SK-N-SH (cell line): ENCODE measurements around the gene TNFAIP2. TPM values are rescaled to one million over a fixed set of nuclear protein-coding genes. Genes with fewer than 3 reads are reported as not detected.
A peak's percentile ranks its signal among the peaks of the same experiment; 100 is the strongest.

ENCODE experiments used
- CTCF ChIA-PET: fragments of 300-600, 350-600 bp; formaldehyde crosslinking; extraction: SDS; loops from one replicate; lab custom pipeline; 2021; lab: Yijun Ruan, JAX
- POLR2A ChIA-PET: fragments of 350-600 bp; sonication (Branson Sonifier 250); formaldehyde crosslinking; extraction: SDS; loops from one replicate; lab custom pipeline; 2020; ENCODE audit warnings: antibody characterized with exemption, inconsistent platforms; lab: Yijun Ruan, JAX
- DNase-seq: peaks from one replicate; pipeline ENCODE4 v3.0.0; 2012
- H2AFZ ChIP-seq: fragments of 200-600 bp; sonication (generic); 2 replicates; pipeline ENCODE4 v1.8.1; 2016; ENCODE audit warnings: antibody characterized with exemption, mild to moderate bottlenecking, low read depth
- H3F3A ChIP-seq: fragments of 200-600 bp; sonication (generic); replicated peaks from 2 replicates; pipeline ENCODE3; 2016; ENCODE audit warnings: antibody characterized with exemption, mild to moderate bottlenecking; ENCODE audit not compliant: insufficient read depth
- H3K27ac ChIP-seq, 2 experiments: fragments of 200-500 bp in 1 of 2; fragments of 200-600 bp in 1 of 2; sonication (Bioruptor generic) in 1 of 2; sonication (generic), shearing (Covaris generic) in 1 of 2; 2 replicates each; pipeline versions ENCODE4 v1.5.1 to v1.6.1; 2014 to 2016; ENCODE audit warnings: low read depth in 2 of 2, inconsistent platforms in 1 of 2, low read length in 1 of 2, mild to moderate bottlenecking in 1 of 2, mixed read lengths in 1 of 2
- H3K27me3 ChIP-seq: fragments of 200-600 bp; sonication (generic), shearing (Covaris generic); 2 replicates; pipeline ENCODE4 v1.6.1; 2016; ENCODE audit warnings: mixed run types; ENCODE audit not compliant: insufficient read depth
- H3K36me3 ChIP-seq, 2 experiments: fragments of 200-500 bp in 1 of 2; fragments of 200-600 bp in 1 of 2; sonication (Bioruptor generic) in 1 of 2; sonication (generic) in 1 of 2; replicated peaks in 1 of 2; 2 replicates each; pipeline versions ENCODE3 to v1.5.1; 2014 to 2016; ENCODE audit warnings: low read length in 1 of 2, mild to moderate bottlenecking in 1 of 2; ENCODE audit not compliant: insufficient read depth in 2 of 2, control insufficient read depth in 1 of 2
- H3K4me1 ChIP-seq, 2 experiments: fragments of 200-500 bp in 1 of 2; fragments of 200-600 bp in 1 of 2; sonication (Bioruptor generic) in 1 of 2; sonication (generic), shearing (Covaris generic) in 1 of 2; 2 replicates each; pipeline versions ENCODE4 v1.5.1 to v1.6.1; 2014 to 2016; ENCODE audit warnings: low read depth in 1 of 2, low read length in 1 of 2, mixed run types in 1 of 2; ENCODE audit not compliant: insufficient read depth in 2 of 2, control insufficient read depth in 1 of 2
- H3K4me2 ChIP-seq: fragments of 200-600 bp; sonication (generic), shearing (Covaris generic); 2 replicates; pipeline ENCODE4 v1.6.1; 2017; ENCODE audit warnings: mixed run types
- H3K4me3 ChIP-seq, 2 experiments: fragments of 200-500 bp in 1 of 2; fragments of 200-600 bp in 1 of 2; sonication (Bioruptor generic) in 1 of 2; sonication (generic), shearing (Covaris generic) in 1 of 2; 2 replicates each; pipeline versions ENCODE4 v1.5.1 to v1.8.1; 2014 to 2016; ENCODE audit warnings: low read depth in 2 of 2, inconsistent platforms in 1 of 2, low read length in 1 of 2, mild to moderate bottlenecking in 1 of 2, mixed read lengths in 1 of 2, moderate library complexity in 1 of 2
- H3K79me2 ChIP-seq: fragments of 200-600 bp; sonication (generic); 2 replicates; pipeline ENCODE4 v1.8.1; 2017; ENCODE audit warnings: mild to moderate bottlenecking; ENCODE audit not compliant: insufficient read depth
- H3K9ac ChIP-seq: fragments of 200-600 bp; sonication (generic); 2 replicates; pipeline ENCODE4 v1.6.1; 2017; ENCODE audit warnings: mixed run types
- H3K9me2 ChIP-seq: fragments of 200-600 bp; sonication (generic); 2 replicates; pipeline ENCODE4 v1.6.1; 2017; ENCODE audit warnings: mixed run types
- H3K9me3 ChIP-seq: fragments of 200-600 bp; sonication (generic); 2 replicates; pipeline ENCODE4 v1.6.1; 2017; ENCODE audit warnings: mixed run types, mild to moderate bottlenecking, moderate library complexity
- H4K20me1 ChIP-seq: fragments of 200-600 bp; sonication (generic); 2 replicates; pipeline ENCODE4 v1.6.1; 2017; ENCODE audit warnings: mild to moderate bottlenecking, mixed run types; ENCODE audit not compliant: insufficient read depth
- CHD2 ChIP-seq: fragments of 150-350 bp; IDR thresholded peaks from 2 replicates; pipeline ENCODE4 v1.6.1; 2018; ENCODE audit warnings: low read length; ENCODE audit not compliant: partially characterized antibody
- ELF1 ChIP-seq: IDR thresholded peaks from 2 replicates; pipeline ENCODE4 v1.4.0; 2012
- EP300 ChIP-seq, 2 experiments: IDR thresholded peaks; 2 replicates each; pipeline versions ENCODE4 v1.4.0 to v1.6.1; 2012; ENCODE audit warnings: borderline replicate concordance in 1 of 2, low read depth in 1 of 2, low read length in 1 of 2
- EZH2phosphoT487 ChIP-seq: fragments of 200-600 bp; sonication (generic); IDR thresholded peaks from 2 replicates; pipeline ENCODE4 v1.6.1; 2017; ENCODE audit warnings: low read depth, mixed run types, mild to moderate bottlenecking, antibody characterized with exemption, moderate library complexity, borderline replicate concordance
- GATA2 ChIP-seq: sonication (generic); formaldehyde crosslinking; IDR thresholded peaks from 2 replicates; pipeline ENCODE4 v1.5.0; 2020; ENCODE audit warnings: mild to moderate bottlenecking, missing genetic modification reagents
- IRF3 ChIP-seq: fragments of 150-350 bp; IDR thresholded peaks from 2 replicates; pipeline ENCODE4 v1.6.1; 2016; ENCODE audit warnings: mild to moderate bottlenecking, low read depth, low read length
- MAX ChIP-seq: IDR thresholded peaks from 2 replicates; pipeline ENCODE4 v1.4.0; 2012; ENCODE audit warnings: low read depth
- POLR2AphosphoS5 ChIP-seq: IDR thresholded peaks from 2 replicates; pipeline ENCODE4 v1.6.1; 2012; ENCODE audit warnings: low read depth, low read length
- REST ChIP-seq: IDR thresholded peaks from 2 replicates; pipeline ENCODE4 v1.6.1; 2012; ENCODE audit warnings: mild to moderate bottlenecking, low read depth, low read length, moderate library complexity
- SIN3A ChIP-seq: IDR thresholded peaks from 2 replicates; pipeline ENCODE4 v1.6.1; 2012; ENCODE audit warnings: low read depth, mild to moderate bottlenecking, low read length, moderate library complexity, borderline replicate concordance
- TCF12 ChIP-seq: IDR thresholded peaks from 2 replicates; pipeline ENCODE4 v1.4.0; 2012
- WGBS: methylation state at CpG from one replicate; pipeline ENCODE4 v1.1.6; 2017; ENCODE audit warnings: low lambda C conversion rate; 5-methylcytosine and 5-hydroxymethylcytosine counted together
- polyA plus RNA-seq, 3 experiments: library from polyadenylated mRNA; depleted of rRNA; stranded (reverse); fragments of >200 nt; gene quantifications; 2 replicates each; pipeline ENCODE4 v1.2.3, GENCODE V29; 2012

Gene TNFAIP2
- polyA plus RNA-seq, 1 of the 3 experiments (the other 2 are of a cell fraction), result 16.0 TPM

- peaks cover 7% of the 10 kb centered on the region for H3F3A ChIP-seq
- DNase-seq, result no peak
- no peak overlapping the region; a peak in 1 of 4 replicates for H3K27ac ChIP-seq
- no peaks in the 10 kb centered on the region for H3K9me3 ChIP-seq
- no peaks in the 10 kb centered on the region for H3K79me2 ChIP-seq
- H3K36me3 ChIP-seq, result no peaks in the 10 kb centered on the region
- H2AFZ ChIP-seq, result no peak overlapping the region
- 79% methylated on average over 4 of the region's 11 CpGs for WGBS
- ChIA-PET CTCF (interaction anchor here (0.6 to 1.6 kb wide), 2 partner anchors 8 to 11 kb away, joined by 3 to 19 read pairs; partner anchors contain the start of gene TNFAIP2), POLR2A (no interaction called here)
- H4K20me1 ChIP-seq, result no peaks in the 10 kb centered on the region
- H3K4me1 ChIP-seq, result peaks cover 24 to 28% of the 10 kb centered on the region in 2 experiments; a peak in 3 of 4 replicates
- H3K27me3 ChIP-seq, result no peaks in the 10 kb centered on the region
- H3K4me2 ChIP-seq, result no peak overlapping the region
- TF ChIP-seq GATA2 (CRISPR knock-in tag) (no peak), CHD2 (peak; percentile 31)
- TF ChIP-seq, all 33 proteins: peak for 1
- H3K9ac ChIP-seq, result no peak overlapping the region
- H3K4me3 ChIP-seq, result no peak overlapping the region
- no peaks in the 10 kb centered on the region for H3K9me2 ChIP-seq
These were observed 10.6 kb upstream of the TNFAIP2 start for GRCh38 chr14:103112400-103113243.

- H3K4me2 ChIP-seq, result no peak overlapping the region
- H3K4me3 ChIP-seq, result no peak overlapping the region
- no peak overlapping the region for H3K27ac ChIP-seq
- 85% methylated on average over 5 of the region's 5 CpGs for WGBS
- H3K9me3 ChIP-seq, result no peaks in the 10 kb centered on the region
- ChIA-PET CTCF (interaction anchor here (0.6 to 1.6 kb wide), 2 partner anchors 9 to 10 kb away, joined by 3 to 19 read pairs; partner anchors contain the start of gene TNFAIP2), POLR2A (no interaction called here)
- DNase-seq, result no peak
- H2AFZ ChIP-seq, result no peak overlapping the region
- H3K27me3 ChIP-seq, result no peaks in the 10 kb centered on the region
- no peaks in the 10 kb centered on the region for H3K36me3 ChIP-seq
- H3K79me2 ChIP-seq, result no peaks in the 10 kb centered on the region
- H3K9me2 ChIP-seq, result no peaks in the 10 kb centered on the region
- no peak for TF ChIP-seq REST
- TF ChIP-seq EZH2phosphoT487, result no peak
- H3K4me1 ChIP-seq, result peaks cover 24 to 28% of the 10 kb centered on the region in 2 experiments; a peak in 3 of 4 replicates
- H3F3A ChIP-seq, result peaks cover 7% of the 10 kb centered on the region
- no peak overlapping the region for H3K9ac ChIP-seq
- no peaks in the 10 kb centered on the region for H4K20me1 ChIP-seq
These were observed 10.0 kb upstream of the TNFAIP2 start for GRCh38 chr14:103113303-103113702.

GRCh38 chr14:103113774-103114173 is 9.5 kb upstream of the TNFAIP2 start:
- POLR2A ChIA-PET, result no interaction called here
- Histone ChIP-seq H3K9ac (no peak overlapping the region), H3K4me2 (no peak overlapping the region), H3K9me2 (no peaks in the 10 kb centered on the region), H3F3A (peaks cover 7% of the 10 kb centered on the region), H3K27ac (no peak overlapping the region), H3K79me2 (no peaks in the 10 kb centered on the region), H3K4me1 (peaks cover 23 to 24% of the 10 kb centered on the region in 2 experiments; a peak in 3 of 4 replicates), H4K20me1 (no peaks in the 10 kb centered on the region), H2AFZ (no peak overlapping the region), H3K4me3 (no peak overlapping the region)
- WGBS, result 88% methylated on average over 11 of the region's 13 CpGs
- TF ChIP-seq TCF12 (no peak), MAX (no peak), EZH2phosphoT487 (no peak), ELF1 (no peak), CHD2 (no peak), SIN3A (no peak), POLR2AphosphoS5 (no peak), EP300 (IDR thresholded peaks at IDR 0.05; ENCODE audit: borderline replicate concordance in 1 of 2, low read depth in 1 of 2, low read length in 1 of 2) (no peak), IRF3 (no peak)
- TF ChIP-seq, all 33 proteins: peak for 0
- CTCF ChIA-PET, result interaction anchor here (1.6 kb wide), 1 partner anchor 9 kb away, joined by 19 read pairs; no protein-coding TSS in a partner anchor
- no peaks in the 10 kb centered on the region for H3K36me3 ChIP-seq
- no peaks in the 10 kb centered on the region for H3K9me3 ChIP-seq
- H3K27me3 ChIP-seq, result no peaks in the 10 kb centered on the region
- DNase-seq, result no peak
